Measurements from ENCODE around the gene DAP. TPM values are rescaled to one million over a fixed set of nuclear protein-coding genes. Genes with fewer than 3 reads are reported as not detected.
A peak's percentile ranks its signal among the peaks of the same experiment; 100 is the strongest.

DAP gene
- total and polyA plus RNA-seq, 2 experiments from 2014 or later, result 30.0 to 105 TPM

DNA sequence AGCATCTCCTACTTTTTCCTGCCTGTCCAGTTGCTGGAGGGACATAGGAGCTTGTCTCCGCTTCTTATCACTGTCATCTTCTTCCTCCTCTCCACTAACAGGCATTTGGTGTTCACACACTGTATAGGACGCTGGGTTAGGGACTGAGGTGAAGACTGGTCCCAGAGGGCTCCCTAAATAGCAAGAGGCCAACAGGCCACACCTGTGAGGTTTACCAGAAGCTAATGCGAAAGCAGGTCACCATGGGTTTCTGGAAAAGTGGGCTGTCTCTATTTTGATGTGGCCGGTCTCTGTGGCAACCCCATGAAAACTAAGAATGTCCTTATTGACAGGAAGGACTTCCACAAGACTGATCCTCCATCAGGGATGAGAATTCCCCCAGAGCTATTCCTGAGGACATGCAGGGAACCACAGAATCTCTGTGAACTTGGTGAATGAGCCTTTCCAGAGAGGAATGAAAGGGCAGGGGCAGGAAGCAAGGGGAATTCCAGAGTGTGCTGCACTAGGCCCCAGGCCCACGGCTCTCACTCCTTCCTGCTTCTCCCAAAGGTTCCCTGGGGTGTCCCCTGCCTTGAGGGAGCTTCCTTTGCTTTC is 61.7 kb downstream of the DAP start:
- no peak overlapping the region for H3K4me3 ChIP-seq
- H3K9me3 ChIP-seq (ENCODE audit: low read depth), result no peaks in the 10 kb centered on the region
- no peak overlapping the region for H3K27ac ChIP-seq
- H3K4me1 ChIP-seq (ENCODE audit: low read depth), result no peaks in the 10 kb centered on the region
- TF ChIP-seq, protein P1, sequence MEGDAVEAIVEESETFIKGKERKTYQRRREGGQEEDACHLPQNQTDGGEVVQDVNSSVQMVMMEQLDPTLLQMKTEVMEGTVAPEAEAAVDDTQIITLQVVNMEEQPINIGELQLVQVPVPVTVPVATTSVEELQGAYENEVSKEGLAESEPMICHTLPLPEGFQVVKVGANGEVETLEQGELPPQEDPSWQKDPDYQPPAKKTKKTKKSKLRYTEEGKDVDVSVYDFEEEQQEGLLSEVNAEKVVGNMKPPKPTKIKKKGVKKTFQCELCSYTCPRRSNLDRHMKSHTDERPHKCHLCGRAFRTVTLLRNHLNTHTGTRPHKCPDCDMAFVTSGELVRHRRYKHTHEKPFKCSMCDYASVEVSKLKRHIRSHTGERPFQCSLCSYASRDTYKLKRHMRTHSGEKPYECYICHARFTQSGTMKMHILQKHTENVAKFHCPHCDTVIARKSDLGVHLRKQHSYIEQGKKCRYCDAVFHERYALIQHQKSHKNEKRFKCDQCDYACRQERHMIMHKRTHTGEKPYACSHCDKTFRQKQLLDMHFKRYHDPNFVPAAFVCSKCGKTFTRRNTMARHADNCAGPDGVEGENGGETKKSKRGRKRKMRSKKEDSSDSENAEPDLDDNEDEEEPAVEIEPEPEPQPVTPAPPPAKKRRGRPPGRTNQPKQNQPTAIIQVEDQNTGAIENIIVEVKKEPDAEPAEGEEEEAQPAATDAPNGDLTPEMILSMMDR (IDR thresholded peaks at IDR 0.05; ENCODE audit: low read depth, low read length), result no peak
- no peaks in the 10 kb centered on the region for H3K36me3 ChIP-seq
- no peaks in the 10 kb centered on the region for H3K27me3 ChIP-seq
- DNase-seq (ENCODE audit: low read depth in 1 of 2, low spot score in 1 of 2), result no peak

DNA sequence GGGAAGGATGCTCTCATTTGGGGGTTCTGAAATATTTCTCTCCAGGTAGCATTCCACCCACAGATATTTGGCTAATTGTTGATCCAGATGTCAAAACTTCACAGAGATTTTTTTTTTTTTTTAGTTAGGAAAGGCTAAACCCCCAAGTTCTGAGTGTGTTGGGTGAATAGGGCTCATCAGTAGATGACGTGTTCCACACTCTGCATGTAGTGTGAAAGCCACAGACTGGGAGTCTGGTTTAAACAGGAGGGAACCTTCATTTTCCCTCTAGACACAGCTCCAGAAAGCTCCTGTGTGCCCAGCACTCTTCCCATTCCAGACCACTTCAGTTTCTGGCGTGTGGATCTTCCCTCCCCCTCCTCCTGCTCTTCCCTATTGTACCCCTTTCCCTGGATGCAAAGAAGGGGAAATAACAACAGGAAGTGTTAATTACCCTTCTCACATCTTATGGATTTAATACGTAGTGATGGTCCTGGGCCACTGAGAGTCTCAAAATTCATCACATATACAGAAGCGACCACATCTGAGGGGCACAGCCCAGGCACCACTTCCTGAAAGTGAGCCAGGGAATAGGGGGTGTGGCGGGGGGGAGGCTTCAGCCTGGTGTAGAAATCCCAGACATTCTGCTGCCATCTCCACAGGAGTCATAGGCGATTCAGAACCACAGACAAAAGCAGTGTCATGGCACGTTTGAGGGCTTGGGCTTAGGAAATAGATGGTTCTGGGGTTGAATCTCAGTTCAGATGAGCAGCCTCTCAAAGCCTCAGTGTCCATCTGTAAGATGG is 65.1 kb downstream of the DAP start:
- H3K36me3 ChIP-seq, result no peaks in the 10 kb centered on the region
- no peak for DNase-seq (ENCODE audit: low read depth in 1 of 2, low spot score in 1 of 2)
- H3K27me3 ChIP-seq, result no peaks in the 10 kb centered on the region
- no peaks in the 10 kb centered on the region for H3K9me3 ChIP-seq (ENCODE audit: low read depth)
- H3K4me1 ChIP-seq (ENCODE audit: low read depth), result no peaks in the 10 kb centered on the region
- TF ChIP-seq, protein P1 (IDR thresholded peaks at IDR 0.05; ENCODE audit: low read depth, low read length), result no peak
- no peak overlapping the region for H3K4me3 ChIP-seq
- H3K27ac ChIP-seq, result no peak overlapping the region

DNA sequence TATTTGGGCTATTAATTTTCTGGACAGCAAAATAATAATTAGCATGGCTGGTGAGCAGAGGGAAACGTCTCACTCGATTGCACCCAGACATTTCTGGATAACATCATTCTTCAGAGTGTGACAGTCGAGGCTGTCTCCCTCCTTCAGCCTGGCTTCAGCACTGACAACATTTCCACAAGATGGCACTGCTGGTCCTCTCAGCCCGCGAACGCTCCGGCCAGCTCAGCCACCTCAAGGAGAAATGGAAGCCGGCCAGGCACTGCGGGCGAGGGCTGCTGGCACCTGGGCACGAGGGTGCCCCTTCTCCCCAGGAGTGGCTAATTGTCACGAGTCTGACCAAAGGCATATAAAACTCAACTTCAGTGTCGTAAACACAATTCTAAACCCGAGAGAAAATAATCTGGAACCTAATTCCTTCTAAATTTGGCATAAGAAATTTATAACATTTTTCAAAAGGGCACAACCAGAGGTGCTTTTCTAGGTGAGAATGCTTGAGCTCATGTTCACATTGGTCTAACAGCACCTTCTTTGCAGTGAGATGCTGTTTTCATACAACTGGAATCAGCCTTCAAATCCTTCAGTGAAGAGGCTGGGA is 65.9 kb downstream of the DAP start:
- DNase-seq (ENCODE audit: low read depth in 1 of 2, low spot score in 1 of 2), result peak; percentile 74 to 79
- Histone ChIP-seq H3K36me3 (no peaks in the 10 kb centered on the region), H3K4me3 (no peak overlapping the region), H3K27ac (no peak overlapping the region), H3K9me3 (ENCODE audit: low read depth) (no peaks in the 10 kb centered on the region), H3K27me3 (no peaks in the 10 kb centered on the region), H3K4me1 (ENCODE audit: low read depth) (no peaks in the 10 kb centered on the region)
- TF ChIP-seq, protein P1 (IDR thresholded peaks at IDR 0.05; ENCODE audit: low read depth, low read length), result peak; percentile 75

DNA sequence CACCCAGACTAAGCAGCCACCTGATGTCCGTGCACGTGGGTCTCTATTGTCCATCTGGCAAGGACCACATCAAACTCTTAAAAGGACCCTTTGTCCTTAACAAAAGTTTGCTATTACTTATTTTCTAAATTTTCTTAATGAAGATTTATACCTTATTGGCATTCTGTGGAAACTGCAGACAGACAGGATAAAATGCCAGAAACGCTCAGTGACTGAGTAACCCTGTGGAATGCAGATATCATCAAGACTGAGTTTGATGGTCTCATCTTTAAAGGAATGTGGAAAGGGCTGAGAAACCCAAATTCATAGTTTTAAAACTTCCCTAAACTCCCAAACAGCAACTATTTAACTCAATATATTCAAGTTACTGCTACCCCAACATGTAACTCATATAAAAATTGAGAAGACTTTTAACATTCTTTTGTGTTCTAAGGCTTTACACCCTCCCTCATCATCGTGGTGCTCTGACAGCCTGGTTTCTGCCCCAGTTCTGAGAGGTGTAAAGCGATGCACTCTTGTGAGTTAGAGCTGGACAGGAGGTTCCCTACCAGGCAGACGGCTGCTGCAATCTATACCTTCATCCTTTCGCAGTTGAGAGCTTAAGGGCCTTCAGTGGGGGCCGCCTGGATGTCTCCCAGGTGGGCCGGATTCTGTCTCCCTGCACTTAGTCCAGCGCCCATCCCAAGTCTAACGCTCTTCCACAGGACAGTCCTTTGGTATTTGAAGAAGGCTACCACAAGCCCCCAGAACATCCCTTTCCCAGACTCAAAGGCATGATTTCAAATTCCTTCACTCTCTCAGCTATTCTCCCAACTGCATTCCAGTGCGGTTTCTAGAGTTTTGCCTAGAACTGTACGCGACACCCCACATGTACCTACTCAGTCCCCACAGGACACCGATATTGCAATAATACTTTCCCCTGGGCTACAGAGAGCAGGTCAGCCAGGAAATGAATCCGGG is 68.9 kb downstream of the DAP start:
- peak in 1 of 2 donors; percentile 41 for DNase-seq (ENCODE audit: low read depth in 1 of 2, low spot score in 1 of 2)
- Histone ChIP-seq H3K27me3 (no peaks in the 10 kb centered on the region), H3K27ac (no peak overlapping the region), H3K4me1 (ENCODE audit: low read depth) (no peaks in the 10 kb centered on the region), H3K4me3 (no peak overlapping the region), H3K9me3 (ENCODE audit: low read depth) (no peaks in the 10 kb centered on the region), H3K36me3 (no peaks in the 10 kb centered on the region)
- TF ChIP-seq, protein P1 (IDR thresholded peaks at IDR 0.05; ENCODE audit: low read depth, low read length), result no peak

Measured in cardiac muscle cell (in vitro differentiated cells and primary cell).